Hippocampal formation (tissue), 2 donors: ENCODE results near the gene APLP1.
A peak's percentile ranks its signal among the peaks of the same experiment; 100 is the strongest.
"Not testable (repeated sequence)": the region's sequence is repeated elsewhere in the genome, so short reads cannot be mapped to it uniquely, and the experiment has no call there.

Experiments used
- DNase-seq, 2 donors: peaks; one replicate each; lab custom pipeline; 2025; lab: John Stamatoyannopoulos, UW

The APLP1 gene

GRCh38 chr19:35868172-35868822 lies at the start of gene APLP1:
Gene APLP1, plus strand, starts transcription at chr19:35868574. Its CDS starts 63 bp downstream, at chr19:35868637.
- DNase-seq, result peak; percentile 87 to 94

GRCh38 chr19:35822579-35822978 lies 45.8 kb upstream of the APLP1 start:
- DNase-seq, result no peak

- no peak for DNase-seq
Measured at GRCh38 chr19:35824150-35824549, 44.2 kb upstream of the APLP1 start.

- DNase-seq, result peak; percentile 0 to 13
Measured at GRCh38 chr19:35828692-35829301, 39.6 kb upstream of the APLP1 start.

GRCh38 chr19:35830986-35831385 lies 37.4 kb upstream of the APLP1 start:
- DNase-seq, result no peak

- DNase-seq, result no peak
Measured at GRCh38 chr19:35832054-35832453, 36.3 kb upstream of the APLP1 start.

GRCh38 chr19:35833972-35834371 lies 34.4 kb upstream of the APLP1 start:
- no peak for DNase-seq

- not testable (repeated sequence) for DNase-seq
Measured at GRCh38 chr19:35836096-35836495, 32.3 kb upstream of the APLP1 start.

GRCh38 chr19:35841961-35842595 lies 26.3 kb upstream of the APLP1 start:
- no peak for DNase-seq

- DNase-seq, result no peak
Measured at GRCh38 chr19:35842666-35843272, 25.6 kb upstream of the APLP1 start.

GRCh38 chr19:35843676-35844481 lies 24.5 kb upstream of the APLP1 start:
- DNase-seq, result no peak

- no peak for DNase-seq
Measured at GRCh38 chr19:35844482-35845214, 23.7 kb upstream of the APLP1 start.

GRCh38 chr19:35845215-35846037 lies 22.9 kb upstream of the APLP1 start:
- DNase-seq, result no peak

- peak in 1 of 2 donors; percentile 6 for DNase-seq
Measured at GRCh38 chr19:35846038-35846668, 22.2 kb upstream of the APLP1 start.

- no peak for DNase-seq
Measured at GRCh38 chr19:35847911-35848310, 20.5 kb upstream of the APLP1 start.

- DNase-seq, result no peak
Measured at GRCh38 chr19:35848486-35848885, 19.9 kb upstream of the APLP1 start.

GRCh38 chr19:35848919-35849505 lies 19.4 kb upstream of the APLP1 start:
- no peak for DNase-seq

- DNase-seq, result no peak
Measured at GRCh38 chr19:35851213-35852028, 17.0 kb upstream of the APLP1 start.
